Epithelial cell of esophagus (primary cell): ENCODE measurements around the gene CTLA4.
A peak's percentile ranks its signal among the peaks of the same experiment; 100 is the strongest.
"Not testable (repeated sequence)": the region's sequence is repeated elsewhere in the genome, so short reads cannot be mapped to it uniquely, and the experiment has no call there.

Experiments used
- DNase-seq: peaks from one replicate; pipeline ENCODE4 v3.0.0; 2010; ENCODE audit warnings: low read depth
- H3K4me3 ChIP-seq: 2 replicates; pipeline ENCODE4 v1.5.1; 2011; ENCODE audit warnings: mild to moderate bottlenecking, low read length, control low read depth
- CTCF ChIP-seq: IDR thresholded peaks from 2 replicates; pipeline ENCODE4 v1.5.1; 2011; ENCODE audit warnings: low read depth, mild to moderate bottlenecking, low read length, control low read depth, inconsistent platforms; ENCODE audit not compliant: insufficient read depth; ENCODE audit errors: missing control alignments

CTLA4 gene

GRCh38 chr2:203876328-203876727, 8.8 kb downstream of the CTLA4 start:
- TF ChIP-seq CTCF = no peak
- H3K4me3 ChIP-seq = no peak overlapping the region
- no peak for DNase-seq

- no peak overlapping the region for H3K4me3 ChIP-seq
- TF ChIP-seq CTCF = no peak
- no peak for DNase-seq
These were observed 10.5 kb downstream of the CTLA4 start for GRCh38 chr2:203878063-203878462.

DNA sequence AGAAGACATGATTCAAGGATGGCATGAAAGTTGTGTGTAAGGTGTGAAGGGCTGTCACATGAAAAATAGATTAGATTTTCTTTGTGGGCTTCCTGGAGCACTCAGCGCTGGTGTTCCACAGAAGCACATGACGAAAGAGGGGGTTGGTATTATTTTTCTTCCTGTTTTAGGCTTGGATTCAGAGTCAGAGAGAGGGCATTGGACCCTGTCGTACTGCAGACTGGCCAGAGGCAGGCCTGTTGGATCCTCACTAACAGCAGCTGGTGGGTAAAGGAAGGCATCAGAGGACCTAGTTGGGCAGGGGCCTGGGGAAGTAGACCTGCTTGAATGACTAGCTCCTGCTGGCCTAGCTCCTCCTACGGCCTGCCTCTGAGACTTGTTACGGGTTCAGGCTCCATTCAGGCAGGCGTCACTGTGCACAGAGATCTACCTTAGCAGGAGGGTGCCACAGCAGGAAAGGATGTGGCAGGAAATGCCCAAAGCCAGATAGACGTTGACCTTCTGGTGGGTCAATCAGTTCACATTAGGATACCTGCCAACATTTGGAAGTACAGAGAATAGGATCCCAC, 13.1 kb downstream of the CTLA4 start:
- no peak for TF ChIP-seq CTCF
- no peak for DNase-seq
- no peak overlapping the region for H3K4me3 ChIP-seq

DNA sequence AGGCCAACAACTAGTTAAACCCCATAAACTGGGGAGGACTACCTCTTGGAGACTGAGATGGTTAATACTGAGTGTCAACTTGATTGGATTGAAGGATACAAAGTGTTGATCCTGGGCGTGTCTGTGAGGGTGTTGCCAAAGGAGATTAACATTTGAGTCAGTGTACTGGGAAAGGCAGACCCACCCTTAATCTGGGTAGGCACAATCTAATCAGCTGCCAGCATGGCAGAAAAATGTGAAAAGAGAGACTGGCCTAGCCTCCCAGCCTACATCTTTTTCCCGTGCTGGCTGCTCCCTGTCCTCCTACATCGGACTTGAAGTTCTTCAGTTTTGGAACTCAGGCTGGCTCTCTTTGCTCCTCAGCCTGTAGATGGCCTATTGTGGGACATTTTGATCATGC, 13.6 kb downstream of the CTLA4 start:
- not testable (repeated sequence) for DNase-seq

GRCh38 chr2:203882551-203882950, 15.0 kb downstream of the CTLA4 start:
- TF ChIP-seq CTCF = no peak
- no peak for DNase-seq
- no peak overlapping the region for H3K4me3 ChIP-seq

More for the DNA sequence above, 13.6 kb downstream of the CTLA4 start:
- H3K4me3 ChIP-seq = not testable (repeated sequence)

DNA sequence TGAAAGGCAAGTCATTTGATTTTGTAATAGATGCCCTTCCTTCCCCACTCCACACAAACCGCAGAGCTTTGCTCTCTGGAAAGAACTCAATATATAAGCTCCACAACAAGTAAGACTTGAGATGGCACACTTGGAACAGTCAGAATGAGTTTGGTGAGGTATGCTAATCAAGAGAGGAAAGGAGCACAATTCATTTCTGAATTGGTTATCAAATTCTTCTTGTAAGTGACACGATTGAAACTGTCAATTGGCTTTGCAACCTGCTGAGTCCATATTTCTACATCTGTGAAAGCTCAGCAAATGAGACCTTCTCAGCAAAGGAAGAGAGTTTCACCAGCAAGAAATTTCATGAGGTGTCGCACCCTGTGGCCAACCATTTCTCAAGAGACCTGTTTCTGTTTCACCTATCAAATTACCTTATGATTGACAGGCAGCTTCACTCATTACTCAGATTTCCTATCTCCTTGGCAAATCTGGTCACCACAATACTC, 19.1 kb downstream of the CTLA4 start:
- peak; percentile 19 for DNase-seq
- no peak overlapping the region for H3K4me3 ChIP-seq
- TF ChIP-seq CTCF = no peak

DNA sequence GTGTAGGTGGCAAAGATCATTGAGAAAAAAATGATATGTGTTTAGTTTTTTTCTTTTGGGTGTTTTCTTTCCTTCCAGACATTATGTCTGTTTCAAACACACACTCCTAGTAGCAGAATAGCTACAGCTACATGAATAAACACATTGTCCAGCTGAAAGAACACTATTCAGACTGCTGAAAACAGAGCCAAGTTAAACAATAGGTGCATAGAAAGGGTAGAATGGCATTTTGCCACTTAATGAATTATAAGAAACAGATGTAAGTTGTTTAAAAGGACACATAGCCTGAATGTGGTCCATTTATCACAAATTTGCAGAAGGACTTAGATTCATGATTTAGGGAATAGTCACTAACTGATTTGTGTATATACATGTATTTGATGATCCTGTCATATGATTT, 20.1 kb downstream of the CTLA4 start:
- no peak for TF ChIP-seq CTCF
- H3K4me3 ChIP-seq = no peak overlapping the region
- no peak for DNase-seq
